Stimulated activated memory B cell treated with anti-CD40 and anti-IgM and Interleukin-4, amounts not matched to agents 10 μg/mL and 1 μg/mL and 100 μg/mL, for 72 hours (primary cell): Measurements from ENCODE around the gene THY1.
"Not testable (repeated sequence)": the region's sequence is repeated elsewhere in the genome, so short reads cannot be mapped to it uniquely, and the experiment has no call there.

ENCODE experiments used
- ATAC-seq: fragments of 150-1000 bp; cut with Tn5 transposase; 2 replicates; pipeline ENCODE4 v1.10.0; 2021
- H3K27ac Mint-ChIP-seq: one replicate; pipeline ENCODE4 v1.8.0; 2022; ENCODE audit warnings: mild to moderate bottlenecking, mixed read lengths
- H3K27me3 Mint-ChIP-seq: one replicate; pipeline ENCODE4 v1.8.0; 2022; ENCODE audit warnings: mixed read lengths
- H3K36me3 Mint-ChIP-seq: one replicate; pipeline ENCODE4 v1.8.0; 2022; ENCODE audit warnings: mixed read lengths
- H3K4me1 Mint-ChIP-seq: one replicate; pipeline ENCODE4 v1.8.0; 2022; ENCODE audit warnings: mixed read lengths
- H3K4me3 Mint-ChIP-seq: one replicate; pipeline ENCODE4 v1.8.0; 2022; ENCODE audit warnings: mild to moderate bottlenecking, moderate library complexity, mixed read lengths
- H3K9me3 Mint-ChIP-seq: one replicate; pipeline ENCODE4 v1.8.0; 2022; ENCODE audit warnings: mixed read lengths

THY1 gene

GRCh38 chr11:119415966-119416365 lies 7.0 kb downstream of the THY1 start:
- H3K4me1 Mint-ChIP-seq, result peaks cover 6% of the 10 kb centered on the region
- peaks cover 53% of the 10 kb centered on the region for H3K27me3 Mint-ChIP-seq
- H3K4me3 Mint-ChIP-seq, result no peak overlapping the region
- ATAC-seq, result no peak
- H3K27ac Mint-ChIP-seq, result no peak overlapping the region
- peaks cover 13% of the 10 kb centered on the region for H3K9me3 Mint-ChIP-seq
- peaks cover 5% of the 10 kb centered on the region for H3K36me3 Mint-ChIP-seq

DNA sequence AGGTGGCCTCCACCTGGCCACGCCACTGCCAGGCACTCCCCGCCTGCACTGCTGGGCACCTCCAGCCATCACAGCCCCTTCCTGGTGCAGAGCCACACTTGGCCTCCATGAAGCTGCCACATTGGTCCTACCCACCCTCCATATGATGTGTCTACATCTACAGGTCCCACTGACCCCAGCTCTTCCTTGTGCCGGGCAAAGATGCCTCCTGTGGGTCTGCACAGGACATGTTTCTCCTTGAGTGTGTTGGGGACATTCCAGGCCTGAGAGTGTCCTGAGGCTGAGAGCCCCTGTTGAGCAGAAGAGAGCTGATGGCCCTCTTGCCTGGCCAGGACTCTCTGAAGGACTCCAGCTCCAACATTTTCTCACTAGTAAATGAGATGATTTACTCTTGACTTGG lies 7.5 kb downstream of the THY1 start:
- ATAC-seq, result no peak
- H3K36me3 Mint-ChIP-seq, result peaks cover 5% of the 10 kb centered on the region
- H3K4me1 Mint-ChIP-seq, result peaks cover 6% of the 10 kb centered on the region
- peaks cover 50% of the 10 kb centered on the region for H3K27me3 Mint-ChIP-seq
- no peak overlapping the region for H3K27ac Mint-ChIP-seq
- H3K4me3 Mint-ChIP-seq, result no peak overlapping the region
- peaks cover 13% of the 10 kb centered on the region for H3K9me3 Mint-ChIP-seq

DNA sequence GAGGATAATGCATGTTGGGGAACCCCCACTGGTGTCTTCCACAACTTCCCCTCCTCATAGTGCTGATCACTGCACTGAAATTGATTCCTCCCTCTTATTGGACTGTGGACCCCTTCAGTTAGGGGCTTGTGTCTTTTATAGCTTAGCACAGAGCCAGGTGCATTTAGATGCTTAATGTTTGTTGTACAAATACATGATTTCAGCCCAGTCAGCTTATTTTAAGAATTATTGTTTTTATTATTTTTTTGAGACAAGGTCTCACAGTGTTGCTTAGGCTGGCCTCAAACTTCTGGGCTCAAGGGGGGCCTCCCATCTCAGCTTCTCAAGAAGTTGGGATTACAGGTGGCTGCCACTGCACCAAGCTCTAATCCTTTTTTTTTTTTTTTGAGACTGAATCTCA lies 8.2 kb downstream of the THY1 start:
- no peak for ATAC-seq
- H3K9me3 Mint-ChIP-seq, result peaks cover 13% of the 10 kb centered on the region
- peaks cover 5% of the 10 kb centered on the region for H3K36me3 Mint-ChIP-seq
- H3K4me1 Mint-ChIP-seq, result peaks cover 6% of the 10 kb centered on the region
- H3K4me3 Mint-ChIP-seq, result no peak overlapping the region
- no peak overlapping the region for H3K27ac Mint-ChIP-seq
- peaks cover 43% of the 10 kb centered on the region for H3K27me3 Mint-ChIP-seq

GRCh38 chr11:119414321-119414720 lies 8.7 kb downstream of the THY1 start:
- ATAC-seq, result no peak
- H3K9me3 Mint-ChIP-seq, result peaks cover 13% of the 10 kb centered on the region
- H3K27me3 Mint-ChIP-seq, result peaks cover 39% of the 10 kb centered on the region
- no peak overlapping the region for H3K27ac Mint-ChIP-seq
- no peak overlapping the region for H3K4me3 Mint-ChIP-seq
- peaks cover 6% of the 10 kb centered on the region for H3K4me1 Mint-ChIP-seq
- H3K36me3 Mint-ChIP-seq, result peaks cover 5% of the 10 kb centered on the region

DNA sequence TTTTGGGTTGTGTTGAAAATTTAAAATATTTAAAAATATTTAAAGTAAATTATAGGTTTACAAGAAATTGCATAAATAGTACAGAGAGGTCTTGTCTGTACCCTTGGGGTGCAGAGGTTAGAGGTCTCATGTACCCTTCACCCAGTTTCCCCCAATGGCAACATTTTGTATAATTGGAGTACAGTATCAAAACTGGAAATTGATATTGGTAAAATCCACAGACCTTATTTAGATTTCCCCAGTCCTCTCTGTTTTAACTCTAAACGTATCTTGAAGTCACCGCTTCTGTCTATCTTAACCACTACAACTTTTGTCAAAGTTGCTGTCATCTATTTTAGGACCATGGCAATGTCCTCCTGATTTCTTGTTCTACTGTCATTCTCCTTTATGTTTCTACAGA lies 10.9 kb downstream of the THY1 start:
- peaks cover 6% of the 10 kb centered on the region for H3K4me1 Mint-ChIP-seq
- H3K9me3 Mint-ChIP-seq, result peaks cover 13% of the 10 kb centered on the region
- peaks cover 5% of the 10 kb centered on the region for H3K36me3 Mint-ChIP-seq
- no peak overlapping the region for H3K27ac Mint-ChIP-seq
- ATAC-seq, result no peak
- no peak overlapping the region for H3K4me3 Mint-ChIP-seq
- peaks cover 18% of the 10 kb centered on the region for H3K27me3 Mint-ChIP-seq

GRCh38 chr11:119410501-119410900 lies 12.5 kb downstream of the THY1 start:
- Mint-ChIP-seq H3K4me1 (peaks cover 2% of the 10 kb centered on the region), H3K27ac (no peak overlapping the region), H3K36me3 (peaks cover 5% of the 10 kb centered on the region), H3K4me3 (no peak overlapping the region), H3K27me3 (peaks cover 11% of the 10 kb centered on the region), H3K9me3 (peaks cover 11% of the 10 kb centered on the region)
- ATAC-seq, result no peak

- peaks cover 10% of the 10 kb centered on the region for H3K9me3 Mint-ChIP-seq
- no peak for ATAC-seq
- H3K4me3 Mint-ChIP-seq, result no peak overlapping the region
- H3K27me3 Mint-ChIP-seq, result peaks cover 8% of the 10 kb centered on the region
- no peak overlapping the region for H3K27ac Mint-ChIP-seq
- H3K36me3 Mint-ChIP-seq, result peaks cover 5% of the 10 kb centered on the region
- H3K4me1 Mint-ChIP-seq, result no peaks in the 10 kb centered on the region
Measured at GRCh38 chr11:119409731-119410130, 13.2 kb downstream of the THY1 start.

- no peaks in the 10 kb centered on the region for H3K27me3 Mint-ChIP-seq
- no peaks in the 10 kb centered on the region for H3K36me3 Mint-ChIP-seq
- no peaks in the 10 kb centered on the region for H3K9me3 Mint-ChIP-seq
- H3K4me3 Mint-ChIP-seq, result no peak overlapping the region
- no peak for ATAC-seq
- H3K27ac Mint-ChIP-seq, result no peak overlapping the region
- no peaks in the 10 kb centered on the region for H3K4me1 Mint-ChIP-seq
Measured at GRCh38 chr11:119406005-119406404, 17.0 kb downstream of the THY1 start.

- not testable (repeated sequence) for H3K27ac Mint-ChIP-seq, H3K9me3 Mint-ChIP-seq, ATAC-seq, H3K4me1 Mint-ChIP-seq, H3K36me3 Mint-ChIP-seq, H3K4me3 Mint-ChIP-seq, H3K27me3 Mint-ChIP-seq
Measured at GRCh38 chr11:119405448-119405847, 17.5 kb downstream of the THY1 start.

DNA sequence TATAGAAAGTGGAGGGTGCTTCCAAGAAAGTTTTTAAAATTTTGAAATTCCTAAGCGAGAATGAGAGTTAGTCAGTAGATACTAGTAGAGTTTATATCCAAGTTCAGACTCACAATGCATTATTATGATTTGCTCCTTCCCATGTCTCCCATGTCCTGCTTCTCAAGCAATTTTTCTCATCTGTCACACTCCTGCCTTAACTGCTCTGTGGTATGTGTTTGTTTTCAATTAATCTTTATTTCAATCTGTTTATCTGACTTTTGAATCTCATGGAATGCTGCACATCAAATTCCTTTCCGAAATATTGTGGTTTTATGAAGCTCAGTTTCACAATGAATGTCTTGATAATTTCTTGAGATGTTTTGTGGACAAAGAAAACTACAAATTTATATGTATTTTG lies 18.1 kb downstream of the THY1 start:
- Mint-ChIP-seq H3K36me3 (no peaks in the 10 kb centered on the region), H3K27ac (no peak overlapping the region), H3K4me3 (no peak overlapping the region), H3K4me1 (no peaks in the 10 kb centered on the region), H3K27me3 (peaks cover 10% of the 10 kb centered on the region), H3K9me3 (peaks cover 4% of the 10 kb centered on the region)
- no peak for ATAC-seq

- peaks cover 28% of the 10 kb centered on the region for H3K27me3 Mint-ChIP-seq
- ATAC-seq, result no peak
Measured at GRCh38 chr11:119403021-119403420, 20.0 kb downstream of the THY1 start.

GRCh38 chr11:119402470-119402869 lies 20.5 kb downstream of the THY1 start:
- Mint-ChIP-seq H3K4me3 (no peak overlapping the region), H3K36me3 (peaks cover 11% of the 10 kb centered on the region), H3K27me3 (peaks cover 34% of the 10 kb centered on the region), H3K4me1 (no peaks in the 10 kb centered on the region), H3K9me3 (peaks cover 20% of the 10 kb centered on the region), H3K27ac (no peak overlapping the region)
- ATAC-seq, result peak; percentile 41

More at GRCh38 chr11:119403021-119403420, 20.0 kb downstream of the THY1 start:
- Mint-ChIP-seq H3K9me3 (peaks cover 16% of the 10 kb centered on the region), H3K4me1 (no peaks in the 10 kb centered on the region), H3K36me3 (peaks cover 7% of the 10 kb centered on the region), H3K4me3 (no peak overlapping the region), H3K27ac (no peak overlapping the region)

- no peak overlapping the region for H3K4me3 Mint-ChIP-seq
- no peaks in the 10 kb centered on the region for H3K4me1 Mint-ChIP-seq
- ATAC-seq, result no peak
- peaks cover 20% of the 10 kb centered on the region for H3K9me3 Mint-ChIP-seq
- no peak overlapping the region for H3K27ac Mint-ChIP-seq
- peaks cover 41% of the 10 kb centered on the region for H3K27me3 Mint-ChIP-seq
- peaks cover 11% of the 10 kb centered on the region for H3K36me3 Mint-ChIP-seq
Measured at GRCh38 chr11:119400860-119401259, 22.1 kb downstream of the THY1 start.

DNA sequence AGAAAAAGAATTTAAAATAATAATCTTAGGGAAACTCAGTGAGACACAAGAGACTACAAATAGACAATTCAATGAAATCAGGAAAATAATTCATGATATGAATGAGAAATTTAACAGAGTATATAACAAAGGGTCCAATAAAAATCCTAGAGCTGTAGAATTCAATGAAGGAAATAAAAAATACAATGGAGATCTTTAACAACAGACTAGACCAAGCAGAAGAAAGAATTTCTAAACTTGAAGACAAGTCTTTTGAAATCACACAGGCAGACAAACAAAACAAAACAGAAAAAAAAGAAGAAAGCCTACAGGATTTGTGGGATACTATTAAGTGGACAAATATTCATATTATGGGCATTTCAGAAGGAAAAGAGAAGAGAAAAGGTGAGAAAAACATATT lies 25.2 kb downstream of the THY1 start:
- Mint-ChIP-seq H3K9me3 (peaks cover 20% of the 10 kb centered on the region), H3K36me3 (peaks cover 11% of the 10 kb centered on the region), H3K27ac (no peak overlapping the region), H3K27me3 (peaks cover 51% of the 10 kb centered on the region), H3K4me1 (no peaks in the 10 kb centered on the region), H3K4me3 (no peak overlapping the region)
- ATAC-seq, result no peak

- Mint-ChIP-seq H3K4me3 (no peak overlapping the region), H3K4me1 (no peaks in the 10 kb centered on the region), H3K27ac (no peak overlapping the region), H3K27me3 (peaks cover 51% of the 10 kb centered on the region), H3K9me3 (peaks cover 20% of the 10 kb centered on the region), H3K36me3 (peaks cover 11% of the 10 kb centered on the region)
- no peak for ATAC-seq
Measured at GRCh38 chr11:119396835-119397234, 26.1 kb downstream of the THY1 start.

DNA sequence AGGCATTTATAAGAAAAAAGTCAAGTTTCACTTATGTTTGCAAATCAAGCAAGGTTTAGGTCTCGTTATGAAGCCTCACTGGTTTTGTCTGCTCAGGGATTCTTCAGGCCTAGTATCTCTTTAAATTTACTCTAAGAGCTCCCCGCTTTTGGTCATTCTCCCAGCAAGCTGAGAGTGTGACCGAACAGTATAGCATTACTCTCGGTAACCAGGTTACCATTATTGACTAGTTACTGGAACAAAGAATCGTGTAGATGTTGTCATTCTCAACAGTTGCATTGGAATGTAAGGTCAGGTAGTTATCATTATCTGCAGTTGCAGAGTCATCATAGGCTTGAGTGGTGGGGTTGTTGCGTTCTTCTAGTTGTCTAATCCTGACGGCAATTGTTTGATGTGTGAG lies 31.7 kb downstream of the THY1 start:
- H3K27ac Mint-ChIP-seq, result no peak overlapping the region
- H3K4me1 Mint-ChIP-seq, result no peaks in the 10 kb centered on the region
- ATAC-seq, result no peak
- H3K9me3 Mint-ChIP-seq, result no peaks in the 10 kb centered on the region
- H3K36me3 Mint-ChIP-seq, result no peaks in the 10 kb centered on the region
- peaks cover 19% of the 10 kb centered on the region for H3K27me3 Mint-ChIP-seq
- H3K4me3 Mint-ChIP-seq, result no peak overlapping the region
